Upper lobe of right lung (tissue), 1 donor: ENCODE data around the gene EHHADH. TPM values are rescaled to one million over a fixed set of nuclear protein-coding genes. Genes with fewer than 3 reads are reported as not detected.

Experiments used
- ATAC-seq: fragments of 200-7000 bp; cut with Tn5 transposase; one replicate; pipeline ENCODE4 v1.9.1; 2020; ENCODE audit warnings: mild to moderate bottlenecking, moderate library complexity
- DNase-seq: peaks from one replicate; pipeline ENCODE4 v3.0.0-alpha.2; 2020
- H3K27ac ChIP-seq: fragments of 200-600 bp; one replicate; pipeline ENCODE4 v1.8.0; 2022
- H3K27me3 ChIP-seq: fragments of 200-600 bp; one replicate; pipeline ENCODE4 v1.8.0; 2022; ENCODE audit warnings: mild to moderate bottlenecking
- H3K36me3 ChIP-seq: fragments of 200-600 bp; one replicate; pipeline ENCODE4 v1.8.0; 2022
- H3K4me1 ChIP-seq: fragments of 200-600 bp; one replicate; pipeline ENCODE4 v1.8.0; 2022
- H3K4me3 ChIP-seq: fragments of 200-600 bp; one replicate; pipeline ENCODE4 v1.8.0; 2022; ENCODE audit warnings: mild to moderate bottlenecking
- H3K9me3 ChIP-seq: fragments of 200-600 bp; one replicate; pipeline ENCODE4 v1.8.0; 2022
- CTCF ChIP-seq: fragments of 200-600 bp; IDR thresholded peaks from one replicate; pipeline ENCODE4 v1.8.0; 2022; ENCODE audit warnings: antibody characterized with exemption
- intact Hi-C: fragments of 100-400 bp; cut with DNase I; formaldehyde crosslinking; loops from one replicate; pipeline ENCODE4 v1.11.0; 2022
- total RNA-seq: library from RNA; stranded (reverse); fragmentation: NEBNext Ultra II Directional; extraction: Animal tissue kit (Norgen Biotek cat#: 25700); gene quantifications from one replicate; pipeline ENCODE4 v1.2.1, GENCODE V29; 2021
- donor health status: DM: no; HTN: yes; CAD: no; lungs with severe emphysema.

EHHADH gene
- total RNA-seq, 1 donor from 2014 or later, result 12.0 TPM

GRCh38 chr3:185188816-185189215, 65.0 kb downstream of the EHHADH start:
- Histone ChIP-seq H3K27me3 (no peaks in the 10 kb centered on the region), H3K9me3 (no peaks in the 10 kb centered on the region), H3K36me3 (peaks cover 7% of the 10 kb centered on the region), H3K4me1 (no peaks in the 10 kb centered on the region), H3K4me3 (no peak overlapping the region), H3K27ac (no peak overlapping the region)
- DNase-seq (no peak), ATAC-seq (no peak)
- no peak for TF ChIP-seq CTCF
- intact Hi-C loops, result no loop called here

GRCh38 chr3:185187391-185187790, 66.5 kb downstream of the EHHADH start:
- H3K27me3 ChIP-seq, result no peaks in the 10 kb centered on the region
- no peak overlapping the region for H3K27ac ChIP-seq
- DNase-seq (no peak), ATAC-seq (no peak)
- no peaks in the 10 kb centered on the region for H3K4me1 ChIP-seq
- no peaks in the 10 kb centered on the region for H3K36me3 ChIP-seq
- intact Hi-C loops, result no loop called here
- no peak for TF ChIP-seq CTCF
- H3K4me3 ChIP-seq, result no peak overlapping the region
- H3K9me3 ChIP-seq, result no peaks in the 10 kb centered on the region

GRCh38 chr3:185176750-185177359, 77.0 kb downstream of the EHHADH start:
- TF ChIP-seq CTCF, result peak; percentile 69

GRCh38 chr3:185175370-185175987, 78.4 kb downstream of the EHHADH start:
- Histone ChIP-seq H3K36me3 (no peaks in the 10 kb centered on the region), H3K27me3 (no peaks in the 10 kb centered on the region), H3K4me1 (no peaks in the 10 kb centered on the region), H3K9me3 (no peaks in the 10 kb centered on the region), H3K27ac (peak overlapping the region; percentile 36), H3K4me3 (no peak overlapping the region)
- no peak for TF ChIP-seq CTCF
- no peak for DNase-seq
- intact Hi-C loops, result no loop called here
- ATAC-seq, result peak; percentile 91

More at GRCh38 chr3:185176750-185177359, 77.0 kb downstream of the EHHADH start:
- intact Hi-C loops, result no loop called here
- Histone ChIP-seq H3K4me3 (no peak overlapping the region), H3K36me3 (no peaks in the 10 kb centered on the region), H3K27me3 (no peaks in the 10 kb centered on the region), H3K27ac (no peak overlapping the region), H3K9me3 (no peaks in the 10 kb centered on the region), H3K4me1 (no peaks in the 10 kb centered on the region)
- no peak for DNase-seq
- peak; percentile 60 for ATAC-seq

GRCh38 chr3:185172086-185173049, 81.5 kb downstream of the EHHADH start:
- Histone ChIP-seq H3K4me1 (no peaks in the 10 kb centered on the region), H3K4me3 (no peak overlapping the region), H3K27ac (no peak overlapping the region), H3K36me3 (no peaks in the 10 kb centered on the region), H3K27me3 (no peaks in the 10 kb centered on the region), H3K9me3 (no peaks in the 10 kb centered on the region)
- TF ChIP-seq CTCF, result no peak
- DNase-seq (no peak), ATAC-seq (no peak)
- intact Hi-C loops, result no loop called here
